Measurements from ENCODE around the gene TBXAS1. TPM values are rescaled to one million over a fixed set of nuclear protein-coding genes. Genes with fewer than 3 reads are reported as not detected.

Gene TBXAS1
- polyA plus RNA-seq, 1 donor from 2014 or later: 0.93 TPM

DNA sequence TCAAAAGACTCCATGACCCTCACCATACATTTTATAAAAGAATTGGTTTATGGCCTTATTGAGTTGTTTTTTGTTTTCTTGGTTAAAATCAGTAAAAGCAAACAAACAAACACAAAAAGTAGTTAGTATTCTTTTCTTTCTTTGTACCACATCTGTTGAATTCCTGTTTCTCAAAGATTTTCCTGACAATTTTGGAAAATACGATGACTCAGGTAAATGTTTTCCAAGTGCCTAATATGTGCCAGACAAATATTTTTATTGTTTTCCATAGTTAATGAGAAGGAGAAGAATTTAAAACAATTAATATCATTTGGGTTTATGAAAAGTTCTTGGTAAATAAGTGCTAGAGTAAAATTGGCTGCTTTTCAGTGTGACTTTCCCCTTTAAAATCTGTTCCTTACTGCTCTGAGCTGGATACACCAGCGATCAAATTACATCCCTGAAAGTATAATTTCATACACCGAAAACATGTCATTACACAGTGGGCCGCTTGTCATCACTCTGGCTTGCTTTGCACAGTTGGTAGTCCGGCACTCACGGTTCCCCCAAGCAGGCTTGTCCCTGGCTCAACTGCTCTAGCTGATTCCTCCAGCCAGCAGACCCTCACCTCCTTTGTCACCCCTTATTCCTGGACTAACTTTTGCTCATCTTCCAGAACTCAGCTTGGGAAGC lies 80.5 kb downstream of the TBXAS1 start:
- Histone ChIP-seq H3K27ac (ENCODE audit: low read length) (no peak overlapping the region), H3K9me2 (ENCODE audit: insufficient read depth, low read length) (no peaks in the 10 kb centered on the region), H3K4me3 (ENCODE audit: low read length) (no peak overlapping the region), H3F3A (ENCODE audit: insufficient read depth, low read length, poor library complexity, severe bottlenecking) (peaks cover 4% of the 10 kb centered on the region), H3K4me2 (ENCODE audit: low read length) (no peak overlapping the region), H2AFZ (ENCODE audit: low read depth, low read length) (no peak overlapping the region), H4K20me1 (ENCODE audit: insufficient read depth) (no peaks in the 10 kb centered on the region), H3K36me3 (ENCODE audit: insufficient read depth, low read length) (no peaks in the 10 kb centered on the region), H3K9ac (ENCODE audit: low read length) (no peak overlapping the region), H3K27me3 (ENCODE audit: insufficient read depth, low read depth, low read length) (no peaks in the 10 kb centered on the region), H3K9me3 (ENCODE audit: low read length) (no peaks in the 10 kb centered on the region), H3K79me2 (replicated peaks; ENCODE audit: insufficient read depth, low read length) (no peaks in the 10 kb centered on the region)
- TF ChIP-seq, protein P1, sequence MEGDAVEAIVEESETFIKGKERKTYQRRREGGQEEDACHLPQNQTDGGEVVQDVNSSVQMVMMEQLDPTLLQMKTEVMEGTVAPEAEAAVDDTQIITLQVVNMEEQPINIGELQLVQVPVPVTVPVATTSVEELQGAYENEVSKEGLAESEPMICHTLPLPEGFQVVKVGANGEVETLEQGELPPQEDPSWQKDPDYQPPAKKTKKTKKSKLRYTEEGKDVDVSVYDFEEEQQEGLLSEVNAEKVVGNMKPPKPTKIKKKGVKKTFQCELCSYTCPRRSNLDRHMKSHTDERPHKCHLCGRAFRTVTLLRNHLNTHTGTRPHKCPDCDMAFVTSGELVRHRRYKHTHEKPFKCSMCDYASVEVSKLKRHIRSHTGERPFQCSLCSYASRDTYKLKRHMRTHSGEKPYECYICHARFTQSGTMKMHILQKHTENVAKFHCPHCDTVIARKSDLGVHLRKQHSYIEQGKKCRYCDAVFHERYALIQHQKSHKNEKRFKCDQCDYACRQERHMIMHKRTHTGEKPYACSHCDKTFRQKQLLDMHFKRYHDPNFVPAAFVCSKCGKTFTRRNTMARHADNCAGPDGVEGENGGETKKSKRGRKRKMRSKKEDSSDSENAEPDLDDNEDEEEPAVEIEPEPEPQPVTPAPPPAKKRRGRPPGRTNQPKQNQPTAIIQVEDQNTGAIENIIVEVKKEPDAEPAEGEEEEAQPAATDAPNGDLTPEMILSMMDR (IDR thresholded peaks at IDR 0.05; ENCODE audit: poor library complexity, severe bottlenecking): no peak
- peak; percentile 93 for TF ChIP-seq POLR2AphosphoS5 (IDR thresholded peaks at IDR 0.05)

- H3K36me3 ChIP-seq (ENCODE audit: insufficient read depth, low read length): no peaks in the 10 kb centered on the region
- no peaks in the 10 kb centered on the region for H3K9me3 ChIP-seq (ENCODE audit: low read length)
- no peaks in the 10 kb centered on the region for H3K9me2 ChIP-seq (ENCODE audit: insufficient read depth, low read length)
- peaks cover 4% of the 10 kb centered on the region for H3F3A ChIP-seq (ENCODE audit: insufficient read depth, low read length, poor library complexity, severe bottlenecking)
- TF ChIP-seq, protein P1 (IDR thresholded peaks at IDR 0.05; ENCODE audit: poor library complexity, severe bottlenecking): no peak
- TF ChIP-seq TAF1 (IDR thresholded peaks at IDR 0.05; ENCODE audit: low read depth): no peak
- TF ChIP-seq EZH2 (IDR thresholded peaks at IDR 0.05; ENCODE audit: borderline replicate concordance, insufficient read depth, low read length, poor library complexity, severe bottlenecking): no peak
- TF ChIP-seq REST (IDR thresholded peaks at IDR 0.05; ENCODE audit: borderline replicate concordance): no peak
- TF ChIP-seq RAD21 (conservative IDR thresholded peaks at IDR 0.05): no peak
- no peak for TF ChIP-seq SMC3 (conservative IDR thresholded peaks at IDR 0.05; ENCODE audit: poor library complexity)
- TF ChIP-seq POLR2AphosphoS5 (IDR thresholded peaks at IDR 0.05): no peak
- no peak for TF ChIP-seq MXI1 (conservative IDR thresholded peaks at IDR 0.05; ENCODE audit: poor library complexity, severe bottlenecking)
- TF ChIP-seq EP300 (conservative IDR thresholded peaks at IDR 0.05; ENCODE audit: poor library complexity, severe bottlenecking): no peak
- H4K20me1 ChIP-seq (ENCODE audit: insufficient read depth): no peaks in the 10 kb centered on the region
- H3K27me3 ChIP-seq (ENCODE audit: insufficient read depth, low read depth, low read length): no peaks in the 10 kb centered on the region
- H3K4me3 ChIP-seq (ENCODE audit: low read length): no peak overlapping the region
- no peak overlapping the region for H3K4me2 ChIP-seq (ENCODE audit: low read length)
- H3K9ac ChIP-seq (ENCODE audit: low read length): no peak overlapping the region
- no peak overlapping the region for H2AFZ ChIP-seq (ENCODE audit: low read depth, low read length)
- no peaks in the 10 kb centered on the region for H3K79me2 ChIP-seq (replicated peaks; ENCODE audit: insufficient read depth, low read length)
- H3K27ac ChIP-seq (ENCODE audit: low read length): no peak overlapping the region
These were observed 84.2 kb downstream of the TBXAS1 start for GRCh38 chr7:139913021-139913844.

Data from neural cell (in vitro differentiated cells).